ENCODE results near the gene SLC17A7.
"Not testable (repeated sequence)": the region's sequence is repeated elsewhere in the genome, so short reads cannot be mapped to it uniquely, and the experiment has no call there.

SLC17A7 gene

DNA sequence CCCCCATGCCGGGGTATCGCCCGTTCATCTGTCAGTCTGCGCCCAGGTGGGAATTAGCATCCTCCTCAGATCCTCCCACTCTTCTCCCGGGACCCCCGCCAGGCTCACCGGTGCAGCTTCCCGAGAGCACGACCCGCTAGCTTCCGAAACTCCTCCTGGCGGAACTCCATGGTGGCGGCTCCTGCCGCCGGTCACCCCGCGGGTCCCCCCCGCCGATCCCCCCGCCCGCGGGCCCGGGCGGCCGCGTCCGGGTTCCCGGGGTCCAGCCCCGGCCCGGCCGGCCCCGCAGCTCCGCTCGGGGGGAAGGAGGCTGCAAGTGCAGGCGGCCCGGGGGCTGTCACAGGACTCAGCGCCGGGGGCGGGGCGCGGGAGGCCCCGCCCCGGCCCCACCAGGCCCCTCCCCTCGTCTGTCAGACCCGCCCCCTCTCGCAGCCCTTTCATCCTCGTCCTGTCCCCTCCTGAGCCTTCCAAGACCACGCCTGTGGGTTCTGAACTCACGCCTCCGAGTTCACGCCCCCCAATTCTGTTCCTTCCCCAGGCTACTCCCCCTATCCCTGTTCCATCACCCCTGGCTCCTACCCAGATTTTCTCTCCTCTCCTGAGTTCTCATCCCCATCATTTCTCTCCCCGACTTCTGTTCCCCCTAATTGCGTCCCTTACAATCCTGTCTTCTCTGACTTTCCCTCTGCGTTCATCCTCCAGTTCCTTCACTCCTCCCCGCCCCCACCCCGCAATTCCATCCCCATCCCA is at the start of gene SLC17A7:
SLC17A7 (minus strand) TSS at position 318 of the 750 bp plus-strand sequence; CDS start at position 170, 148 bp downstream.
- no peak for FAIRE-seq

DNA sequence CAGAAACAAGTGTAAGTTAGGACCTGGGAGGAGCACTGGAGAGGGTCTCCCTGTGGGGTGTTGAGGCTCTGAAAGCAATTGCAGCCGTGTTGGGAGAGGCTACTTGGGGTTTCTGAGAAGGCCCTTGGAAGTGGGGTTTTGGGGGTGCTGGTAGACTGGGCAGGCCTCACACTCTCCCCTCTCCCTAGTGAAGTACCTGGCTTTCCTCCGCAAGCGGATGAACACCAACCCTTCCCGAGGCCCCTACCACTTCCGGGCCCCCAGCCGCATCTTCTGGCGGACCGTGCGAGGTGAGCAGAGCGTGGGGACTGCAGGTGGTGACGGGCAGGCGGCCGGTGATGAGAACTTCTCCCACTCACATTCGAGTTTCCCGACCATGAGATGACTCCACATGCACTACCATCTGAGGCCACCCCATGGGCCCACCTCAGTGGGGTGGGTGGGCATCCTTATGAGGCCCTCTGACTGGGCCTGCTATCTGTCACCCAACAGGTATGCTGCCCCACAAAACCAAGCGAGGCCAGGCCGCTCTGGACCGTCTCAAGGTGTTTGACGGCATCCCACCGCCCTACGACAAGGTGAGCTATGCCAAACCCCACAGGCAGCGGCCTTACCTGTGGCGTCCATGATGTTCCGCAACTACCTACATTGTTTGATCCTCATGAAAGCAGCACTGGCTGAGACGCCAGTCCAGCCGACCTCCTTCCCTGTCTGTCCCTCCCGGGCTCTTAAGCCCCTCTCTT is 49.1 kb upstream of the SLC17A7 start:
- no peak for FAIRE-seq

DNA sequence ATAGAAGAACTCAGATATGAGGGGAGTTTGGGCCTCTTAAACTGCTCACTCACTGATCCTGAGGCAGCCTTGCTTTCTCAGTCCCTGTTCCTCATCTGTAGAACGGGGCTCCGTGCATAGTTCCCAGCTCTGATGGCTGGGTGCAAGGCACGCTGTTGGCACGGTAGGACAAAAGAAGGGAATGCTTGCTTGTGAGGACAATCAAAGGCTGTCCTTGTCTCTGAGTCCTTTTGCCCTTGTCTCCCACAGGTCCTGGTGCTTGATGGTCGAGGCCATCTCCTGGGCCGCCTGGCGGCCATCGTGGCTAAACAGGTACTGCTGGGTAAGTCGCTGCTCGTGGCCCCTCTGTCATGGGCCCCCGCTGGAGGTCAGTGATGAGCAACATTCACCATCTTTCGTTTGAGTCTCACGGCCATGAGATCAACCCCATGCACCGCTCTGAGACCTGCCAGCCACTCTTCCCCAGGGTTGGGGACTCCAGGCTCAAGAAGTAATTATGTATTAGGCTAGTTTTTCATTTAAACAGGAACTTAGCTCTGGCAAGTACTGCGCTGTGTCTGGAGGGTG is 48.4 kb upstream of the SLC17A7 start:
- no peak for FAIRE-seq

DNA sequence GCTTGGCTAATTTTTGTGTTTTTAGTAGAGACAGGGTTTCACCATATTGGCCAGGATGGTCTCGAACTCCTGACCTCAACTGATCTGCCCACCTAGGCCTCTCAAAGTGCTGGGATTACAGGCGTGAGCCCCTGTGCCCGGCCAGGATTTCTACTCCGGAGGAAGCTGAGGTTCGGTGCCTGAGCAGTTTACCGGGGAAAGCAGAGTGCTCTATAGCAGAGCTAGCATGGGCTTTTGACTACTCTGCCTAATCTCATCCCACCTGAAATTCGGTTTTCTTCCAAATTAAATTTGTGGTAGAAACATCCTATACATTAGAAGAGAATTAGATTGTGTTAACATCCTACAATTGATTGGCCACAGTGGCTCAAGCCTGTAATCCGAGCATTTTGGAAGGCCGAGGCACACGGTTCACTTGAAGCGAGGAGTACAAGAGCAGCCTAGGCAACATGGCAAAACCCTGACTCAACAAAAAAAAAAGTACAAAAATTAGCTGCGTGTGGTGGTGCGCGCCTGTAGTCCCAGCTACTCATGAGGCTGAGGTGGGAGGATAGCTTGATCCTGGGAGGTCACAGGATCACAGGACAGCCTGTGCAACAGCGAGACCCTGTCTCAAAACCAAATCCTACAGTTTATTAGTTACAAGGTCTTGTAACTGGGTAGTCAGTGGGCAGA is 47.7 kb upstream of the SLC17A7 start:
- FAIRE-seq: no peak

DNA sequence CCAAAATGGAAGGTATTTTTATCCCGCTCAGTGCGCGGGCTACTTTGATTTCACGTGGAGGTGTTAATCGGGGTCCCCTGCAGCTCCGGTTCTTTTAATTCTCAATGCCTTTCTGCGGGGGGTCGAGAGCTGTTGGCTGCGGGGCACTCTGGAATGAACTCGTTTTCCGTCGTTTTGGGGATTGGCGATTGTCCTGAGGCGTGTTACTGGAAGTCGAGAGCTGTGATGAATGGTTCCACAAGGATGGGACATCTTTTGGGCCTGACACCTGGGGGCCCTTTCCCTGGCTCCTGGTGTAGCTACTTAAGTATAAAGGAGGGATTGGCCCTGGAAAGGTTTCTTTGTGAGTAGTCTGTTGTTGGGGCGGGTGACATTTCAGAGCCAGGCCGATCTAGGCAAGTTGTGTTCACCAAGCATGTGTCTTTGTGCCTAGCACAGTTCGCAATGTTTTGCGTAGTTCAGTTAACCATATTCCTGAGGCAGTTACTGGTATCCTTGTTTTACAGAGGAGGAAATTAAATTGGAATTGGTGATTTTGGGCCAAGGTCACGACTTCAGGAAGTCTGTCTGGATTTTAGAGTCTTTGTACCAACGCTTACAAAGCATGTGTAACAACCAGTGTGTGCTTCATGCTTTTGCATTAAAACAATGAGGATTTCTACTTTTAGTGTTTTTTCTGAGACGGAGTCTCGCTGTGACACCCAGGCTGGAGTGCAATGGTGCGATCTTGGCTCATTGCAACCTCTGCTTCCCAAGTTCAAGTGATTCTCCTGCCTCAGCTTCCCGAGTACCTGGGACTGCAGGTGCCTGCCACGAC is 46.9 kb upstream of the SLC17A7 start:
- no peak for FAIRE-seq

DNA sequence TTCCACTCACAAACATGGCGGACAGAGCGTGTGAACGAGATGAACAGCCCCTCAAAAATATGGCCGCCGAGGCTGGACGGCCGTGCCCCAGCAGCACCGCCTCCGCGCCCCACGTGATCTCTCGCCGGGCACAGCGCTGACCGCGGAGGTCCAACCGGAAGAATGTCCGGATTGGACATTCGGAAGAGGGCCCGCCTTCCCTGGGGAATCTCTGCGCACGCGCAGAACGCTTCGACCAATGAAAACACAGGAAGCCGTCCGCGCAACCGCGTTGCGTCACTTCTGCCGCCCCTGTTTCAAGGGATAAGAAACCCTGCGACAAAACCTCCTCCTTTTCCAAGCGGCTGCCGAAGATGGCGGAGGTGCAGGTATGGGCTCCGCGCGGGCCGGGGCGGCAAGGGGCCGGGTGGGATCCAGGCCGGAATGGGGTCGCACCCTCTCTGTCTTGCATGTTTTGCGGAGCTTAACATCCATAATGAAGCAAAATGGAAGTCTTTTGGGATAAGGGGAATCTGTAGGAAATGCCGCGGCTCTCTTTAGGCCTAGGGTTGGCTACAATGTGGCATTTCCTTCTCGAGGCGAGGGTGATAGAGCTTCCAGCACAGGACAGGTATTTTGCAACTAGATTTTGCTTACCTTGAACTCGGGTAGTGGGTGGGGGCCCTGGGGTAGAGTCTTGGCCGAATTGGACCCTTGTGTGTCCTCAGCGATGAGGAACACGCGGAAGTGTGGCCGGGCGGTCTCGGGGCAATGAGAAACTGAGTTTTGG is 46.1 kb upstream of the SLC17A7 start, which contains the start of gene RPL13A:
RPL13A (plus strand) TSS at position 332 of the 769 bp plus-strand sequence; CDS start at position 354, 22 bp downstream.
- no peak for FAIRE-seq

DNA sequence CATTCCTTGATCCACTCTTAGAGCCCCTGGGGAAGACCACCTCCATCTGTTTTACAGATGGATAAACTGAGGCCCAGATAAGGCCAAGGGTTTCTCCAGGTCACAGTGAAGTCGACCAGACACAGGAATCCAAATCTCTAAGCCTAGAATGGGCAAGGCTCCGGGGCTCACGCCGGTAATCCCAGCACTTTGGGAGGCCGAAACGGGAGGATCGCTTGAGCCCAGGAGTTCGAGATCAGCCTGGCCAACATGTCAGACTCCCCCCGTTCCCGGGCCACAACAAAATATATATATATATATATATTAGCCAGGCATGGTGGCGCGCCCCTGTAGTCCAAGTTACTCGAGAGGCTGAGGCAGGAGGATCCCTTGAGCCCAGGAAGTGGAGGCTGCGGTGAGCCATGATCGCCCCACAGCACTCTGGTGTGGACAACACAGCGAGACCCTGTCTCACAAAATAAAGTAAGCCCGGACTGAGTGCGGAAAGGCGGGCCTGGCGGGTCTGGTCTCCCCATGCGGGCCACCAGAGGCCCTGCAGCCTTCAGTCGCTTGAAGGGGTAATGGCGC is 45.5 kb upstream of the SLC17A7 start:
- no peak for FAIRE-seq

DNA sequence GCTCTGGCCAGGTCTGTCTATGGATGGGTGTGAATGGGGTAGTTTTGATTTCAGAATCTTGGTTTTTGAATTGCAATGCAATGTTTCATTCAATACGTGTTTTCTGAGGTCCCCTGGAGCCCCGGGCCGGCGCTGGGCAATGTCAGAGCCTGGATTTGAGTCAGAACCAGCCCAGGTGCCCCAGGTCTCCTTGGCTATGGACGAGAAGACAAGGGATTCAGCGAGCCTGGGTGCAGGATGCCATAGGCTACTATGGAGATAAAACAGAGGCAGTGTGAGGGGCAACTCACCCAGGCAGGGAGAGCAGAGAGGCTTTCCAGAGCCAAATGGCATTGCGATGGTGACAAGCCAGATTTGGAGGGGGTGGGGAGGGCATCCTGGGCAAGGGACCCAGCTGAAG is 44.9 kb upstream of the SLC17A7 start:
- FAIRE-seq: no peak

DNA sequence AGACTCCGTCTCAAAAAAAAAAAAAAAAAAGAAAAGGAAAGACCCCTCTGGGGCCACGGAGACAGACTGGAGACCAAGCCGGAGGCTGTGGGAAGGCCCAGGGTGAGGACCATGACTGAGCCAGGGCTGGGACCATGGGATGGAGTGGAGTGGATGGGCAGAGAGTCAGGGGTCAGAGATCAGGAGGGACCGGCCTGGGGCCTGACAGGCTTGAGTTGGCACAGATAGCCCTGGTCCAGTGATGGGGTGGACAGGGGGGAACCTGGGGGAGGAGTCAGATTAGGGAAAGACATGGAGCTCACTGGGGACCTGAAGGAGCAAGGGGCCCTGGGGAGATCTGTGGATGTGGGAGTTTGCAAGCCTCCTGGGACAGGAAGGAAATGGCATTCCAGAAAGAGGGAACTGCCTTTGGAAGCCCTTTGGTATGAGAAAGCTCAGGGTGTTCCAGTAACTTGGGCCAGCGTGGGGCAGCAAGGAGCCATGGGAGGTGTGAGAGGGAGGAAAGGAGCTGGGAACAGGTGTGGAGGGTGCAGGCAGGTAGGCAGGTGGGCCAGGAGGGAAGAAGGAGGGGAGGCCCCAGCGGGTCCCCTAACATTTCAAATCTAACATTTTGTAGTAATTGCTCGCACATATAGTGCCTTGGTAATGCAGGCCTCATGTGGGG is 39.8 kb upstream of the SLC17A7 start:
- FAIRE-seq: no peak

DNA sequence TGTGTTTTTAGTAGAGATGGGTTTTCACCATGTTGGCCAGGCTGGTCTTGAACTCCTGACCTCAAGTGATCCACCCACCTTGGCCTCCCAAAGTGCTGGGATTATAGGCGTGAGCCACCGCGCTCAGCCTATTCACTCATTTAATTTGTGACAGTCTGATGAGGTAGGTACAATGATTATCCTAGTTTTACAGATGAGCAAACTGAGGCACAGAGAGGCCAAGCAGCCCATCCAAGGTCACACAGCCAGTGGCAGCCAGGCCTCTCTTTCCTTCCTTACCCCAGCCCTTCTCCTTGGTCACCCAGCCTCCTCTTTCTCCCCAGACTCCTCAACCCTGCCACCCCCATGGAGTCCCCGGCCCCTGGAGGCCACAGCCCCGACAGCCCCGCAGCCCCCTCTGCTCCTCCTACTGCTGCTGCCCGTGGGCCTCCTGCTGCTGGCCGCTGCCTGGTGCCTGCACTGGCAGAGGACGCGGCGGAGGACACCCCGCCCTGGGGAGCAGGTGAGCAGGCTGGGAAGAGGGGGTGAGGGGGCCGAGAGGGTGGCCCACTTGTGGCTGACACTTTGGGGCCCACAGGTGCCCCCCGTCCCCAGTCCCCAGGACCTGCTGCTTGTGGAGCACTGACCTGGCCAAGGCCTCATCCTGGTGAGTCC is 38.8 kb upstream of the SLC17A7 start:
- no peak for FAIRE-seq

DNA sequence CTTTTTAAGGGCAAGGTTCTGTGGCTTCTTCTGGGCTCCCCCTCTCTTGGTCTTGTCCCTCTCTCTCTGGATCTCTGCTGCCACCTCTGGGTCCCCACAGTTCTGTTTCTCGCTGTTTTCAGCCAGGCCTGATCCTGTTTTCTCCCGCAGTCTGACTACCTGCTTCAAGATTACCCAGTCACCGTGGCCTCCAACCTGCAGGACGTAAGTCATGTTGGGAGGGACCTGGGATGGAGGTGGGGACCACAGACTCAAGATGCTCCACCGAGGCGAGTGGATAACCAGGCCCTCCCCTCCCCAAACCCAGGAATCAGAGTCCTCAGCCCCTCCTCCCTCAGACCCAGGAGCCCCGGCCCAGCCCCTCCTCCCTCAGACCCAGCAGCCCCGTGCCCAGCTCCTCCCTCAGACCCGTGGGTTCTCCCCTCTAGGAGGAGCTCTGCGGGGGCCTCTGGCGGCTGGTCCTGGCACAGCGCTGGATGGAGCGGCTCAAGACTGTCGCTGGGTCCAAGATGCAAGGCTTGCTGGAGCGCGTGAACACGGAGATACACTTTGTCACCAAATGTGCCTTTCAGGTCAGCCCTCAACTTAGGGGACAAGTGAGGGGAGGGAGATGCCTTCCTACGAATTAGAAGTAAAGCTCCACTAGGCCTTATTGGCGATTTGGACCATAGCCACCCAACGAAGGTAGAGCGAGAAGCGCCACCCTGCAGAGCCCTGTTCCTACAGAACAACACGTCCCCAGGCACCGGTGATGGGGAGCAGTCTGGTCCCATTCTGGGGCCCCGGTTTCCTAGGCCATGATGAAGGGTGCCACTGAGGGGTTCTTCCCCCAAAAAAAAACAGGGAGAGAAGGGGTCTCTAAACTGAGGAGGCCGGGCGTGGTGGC is 34.9 kb upstream of the SLC17A7 start:
- FAIRE-seq: no peak

DNA sequence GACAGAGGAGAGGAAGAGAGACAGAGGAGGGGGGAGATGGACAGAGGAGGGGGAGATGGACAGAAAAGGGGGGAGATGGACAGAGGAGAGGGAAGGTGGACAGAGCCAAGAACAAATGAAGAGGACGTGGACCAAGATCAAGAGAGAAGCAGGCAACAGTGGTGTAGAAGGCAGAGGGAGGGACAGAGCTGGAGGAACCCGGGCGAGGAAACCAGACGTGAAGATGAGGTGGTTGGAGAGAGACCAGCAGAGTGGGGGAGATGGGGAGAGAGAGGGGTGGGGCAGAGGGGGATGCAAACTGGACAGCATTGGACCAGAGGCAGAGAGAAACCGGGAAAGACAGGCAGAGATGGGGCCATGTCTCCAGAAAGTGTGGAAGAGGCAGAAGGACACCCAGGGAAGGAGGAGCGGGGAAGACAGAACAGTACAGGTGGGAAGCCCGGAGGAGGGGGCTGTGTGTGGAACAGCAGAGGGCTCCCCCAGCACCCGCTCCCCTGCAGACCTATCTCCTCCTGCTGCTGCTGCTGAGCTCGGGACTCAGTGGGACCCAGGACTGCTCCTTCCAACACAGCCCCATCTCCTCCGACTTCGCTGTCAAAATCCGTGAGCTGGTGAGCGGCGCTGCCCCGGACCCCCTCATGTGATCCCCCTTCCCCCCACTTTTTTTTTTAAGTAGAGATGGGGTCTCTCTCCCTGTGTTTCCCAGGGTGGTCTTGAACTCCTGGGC is 34.0 kb upstream of the SLC17A7 start:
- no peak for FAIRE-seq

DNA sequence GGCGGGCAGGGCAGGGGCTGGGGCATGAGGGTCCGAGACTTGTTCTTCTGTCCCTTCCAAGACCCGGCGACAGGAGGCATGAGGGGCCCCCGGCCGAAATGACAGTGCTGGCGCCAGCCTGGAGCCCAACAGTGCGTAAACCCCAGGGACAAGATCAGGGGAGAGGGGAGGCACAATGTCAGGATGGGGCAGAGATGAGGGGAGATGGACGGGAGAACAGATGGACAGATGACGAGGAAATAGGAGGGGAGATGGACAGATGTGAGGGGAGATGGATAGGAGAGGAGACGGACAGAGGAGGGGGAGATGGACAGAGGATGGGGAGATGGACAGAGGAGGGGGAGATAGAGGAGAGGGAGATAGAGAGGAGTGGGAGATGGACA is 33.2 kb upstream of the SLC17A7 start:
- FAIRE-seq: no peak

DNA sequence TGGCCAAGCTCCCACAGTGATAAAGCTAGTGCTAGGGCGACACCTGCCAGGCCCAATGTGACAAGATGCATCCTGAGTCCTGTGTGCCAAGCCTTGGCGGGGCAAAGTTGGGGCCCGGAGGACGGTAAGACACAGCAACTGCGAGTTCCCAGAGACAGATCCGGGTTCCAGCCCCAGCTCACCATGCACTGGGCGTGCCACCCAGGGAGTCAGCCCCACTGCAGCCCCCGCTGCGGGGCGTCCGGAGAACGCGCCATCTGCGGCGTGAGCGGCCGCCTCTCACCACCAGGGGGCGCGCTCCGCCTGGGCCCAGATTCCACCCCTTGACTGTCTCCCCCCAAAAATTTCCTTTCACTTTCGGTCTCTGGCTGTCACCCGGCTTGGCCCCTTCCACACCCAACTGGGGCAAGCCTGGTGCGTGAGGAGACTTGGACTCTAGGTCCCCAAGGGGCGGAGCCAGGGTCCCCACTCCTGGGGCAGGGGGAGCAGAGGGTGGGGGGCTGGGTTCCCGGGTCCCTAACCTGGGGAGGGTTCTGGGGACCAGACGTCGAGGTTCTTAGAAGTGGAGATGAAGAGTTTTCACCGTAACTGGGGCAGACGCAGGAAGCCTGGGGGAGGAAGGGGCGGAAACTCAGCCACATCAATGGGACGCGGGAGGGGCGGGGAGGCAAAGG is 32.7 kb upstream of the SLC17A7 start, which contains the start of gene FLT3LG:
FLT3LG (plus strand) TSS at position 348 of the 674 bp plus-strand sequence. CDS start 425 bp downstream, outside the sequence.
- FAIRE-seq: no peak

DNA sequence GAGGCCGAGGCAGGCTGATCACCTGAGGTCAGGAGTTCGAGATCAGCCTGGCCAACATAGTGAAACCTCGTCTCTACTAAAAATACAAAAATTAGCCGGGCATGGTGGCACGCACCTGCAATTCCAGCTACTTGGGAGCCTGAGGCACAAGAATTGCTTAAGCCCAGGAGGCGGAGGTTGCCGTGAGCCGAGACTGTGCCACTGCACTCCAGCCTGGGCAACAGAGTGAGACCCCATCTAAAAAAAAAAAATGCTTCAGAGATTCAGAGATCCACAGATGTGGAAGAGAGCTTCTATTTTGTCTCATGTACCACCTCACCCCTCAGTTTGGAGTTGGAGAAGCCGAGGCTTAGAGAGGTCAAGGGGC is 32.2 kb upstream of the SLC17A7 start:
- FAIRE-seq: not testable (repeated sequence)

DNA sequence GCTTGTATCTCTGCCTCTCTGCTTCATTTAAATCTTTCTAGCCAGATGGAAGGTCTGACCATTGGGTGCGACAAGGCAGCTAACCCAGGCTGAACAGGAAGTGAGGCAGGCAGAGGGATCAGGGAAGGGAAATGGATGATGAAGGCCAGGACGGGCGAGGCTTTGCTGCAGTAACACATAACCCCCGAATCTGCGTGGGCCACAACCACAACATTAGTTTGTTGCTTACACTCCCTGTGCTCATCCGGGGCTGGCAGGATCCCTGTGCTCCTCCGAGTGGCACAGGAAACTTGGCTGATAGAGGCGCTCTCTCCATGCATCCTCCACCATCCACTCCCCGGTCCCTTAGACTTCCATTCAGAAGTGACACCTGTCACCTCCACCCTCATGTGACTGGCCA is 31.6 kb upstream of the SLC17A7 start:
- FAIRE-seq: no peak

DNA sequence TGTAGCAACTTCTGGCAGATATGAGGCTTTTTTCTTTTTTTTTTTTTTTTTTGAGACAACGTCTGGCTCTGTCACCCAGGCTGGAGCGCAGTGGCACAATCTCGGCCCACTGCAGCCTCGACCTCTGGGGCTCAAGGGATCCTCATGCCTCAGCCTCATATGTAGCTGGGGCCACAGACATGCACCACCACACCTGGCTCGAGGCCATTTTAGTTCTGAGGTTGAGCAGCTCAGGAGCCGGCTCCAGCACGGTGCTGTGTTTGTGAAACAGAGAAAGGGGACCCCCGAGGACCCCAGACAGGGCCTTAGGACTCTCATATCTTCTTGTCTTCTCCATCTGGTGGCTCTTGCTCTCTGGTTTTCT is 29.3 kb upstream of the SLC17A7 start:
- no peak for FAIRE-seq
